Pancreas (tissue), 10 donors: ENCODE results near the gene RERE. TPM values are rescaled to one million over a fixed set of nuclear protein-coding genes. Genes with fewer than 3 reads are reported as not detected.

Experiments
- ATAC-seq, 4 donors: fragments of 200-7000 bp; cut with Tn5 transposase; one replicate each; pipeline versions ENCODE4 v1.8.0 to v1.9.1; 2020; ENCODE audit warnings: mild to moderate bottlenecking in 4 of 4, moderate library complexity in 4 of 4
- DNase-seq, 6 donors: peaks; one replicate each; pipeline ENCODE4 v3.0.0-alpha.2; 2020
- FAIRE-seq: peaks from 2 replicates; lab custom pipeline; 2012; peaks lifted over from hg19 to GRCh38; lab: Jason Lieb, UNC
- H3K27ac ChIP-seq, 4 donors: fragments of 200-600 bp; sonication (generic); 1 replicate in 3 of 4; 2 replicates in 1 of 4; pipeline versions ENCODE4 v1.5.0 to v1.8.0; 2020
- H3K27me3 ChIP-seq, 4 donors: fragments of 200-600 bp; one replicate each; pipeline ENCODE4 v1.8.0; 2021
- H3K36me3 ChIP-seq, 3 donors: fragments of 200-600 bp; sonication (generic) in 1 of 3; one replicate each; pipeline versions ENCODE4 v1.5.0 to v1.8.0; 2020 to 2021
- H3K4me1 ChIP-seq, 3 donors: fragments of 200-600 bp; one replicate each; pipeline ENCODE4 v1.8.0; 2021
- H3K4me3 ChIP-seq, 4 donors: fragments of 200-600 bp; sonication (generic) in 2 of 4; one replicate each; pipeline versions ENCODE4 v1.5.0 to v1.8.0; 2020 to 2021
- H3K9me3 ChIP-seq, 4 donors: fragments of 200-600 bp; one replicate each; pipeline ENCODE4 v1.8.0; 2021
- CTCF ChIP-seq, 4 donors: fragments of 200-600 bp; sonication (generic) in 3 of 4; IDR thresholded peaks; one replicate each; pipeline versions ENCODE4 v1.5.0 to v1.8.0; 2021; ENCODE audit warnings: antibody characterized with exemption in 4 of 4
- WGBS, 2 donors: extraction: QIAGEN DNeasy Blood & Tissue Kit; methylation state at CpG; one replicate each; pipeline ENCODE4 v1.1.7; 2013; 5-methylcytosine and 5-hydroxymethylcytosine counted together
- intact Hi-C, 3 donors: fragments of 100-400 bp; cut with DNase I; formaldehyde crosslinking; loops; one replicate each; pipeline versions ENCODE4 v1.11.1 to v1.14.2; 2022
- polyA plus RNA-seq, 2 donors: library from polyadenylated mRNA; stranded (reverse); fragments of 200-250 nt; gene quantifications; one replicate each; pipeline ENCODE4 v1.2.3, GENCODE V29; 2013
- total RNA-seq, 6 donors: library from RNA; stranded (reverse); fragmentation: NEBNext Ultra II Directional in 4 of 6; extraction: Animal tissue kit (Norgen Biotek cat#: 25700) in 4 of 6; gene quantifications; one replicate each; pipeline versions ENCODE4 v1.2.1 to v1.2.4, GENCODE V29; 2021 to 2023
- donor health status: healthy with polysubstance abuse.
- donor health status: DM: no; HTN: no; CAD: no; lungs with moderate emphysema.
- donor health status: DM: no; HTN: no; CAD: no.
- donor health status: control.
- donor health status: control.
- donor health status: Bipolar disorder and iron deficiency.
- donor health status: DM: yes; HTN: yes; CAD: no.
- donor health status: DM: no; HTN: no; CAD: no.
- donor health status: DM: no; HTN: no; CAD: no.
- donor health status: DM: yes; HTN: yes; CAD: no.

The RERE gene
- total and polyA plus RNA-seq, 8 donors = 27.0 to 76.7 (median 50.7) TPM

GRCh38 chr1:8365661-8366362 lies 451.6 kb downstream of the RERE start:
- Histone ChIP-seq H3K27me3 (no peaks in the 10 kb centered on the region), H3K9me3 (no peaks in the 10 kb centered on the region), H3K27ac (no peak overlapping the region), H3K4me3 (no peak overlapping the region), H3K36me3 (peaks cover 4 to 37% (median 13%) of the 10 kb centered on the region in 3 donors), H3K4me1 (peaks cover 16 to 17% (median 17%) of the 10 kb centered on the region in 3 donors)
- no peak for ATAC-seq
- FAIRE-seq = no peak
- 91 to 94% methylated on average over 24 of the region's 24 CpGs for WGBS, 2 donors
- no peak for DNase-seq
- no peak for TF ChIP-seq CTCF (IDR thresholded peaks at IDR 0.05)
- intact Hi-C loops = loop anchor here in 1 of 3 donors (10.0 kb wide), 1 partner anchor 369 kb away; no protein-coding TSS in a partner anchor

- Histone ChIP-seq H3K27me3 (no peaks in the 10 kb centered on the region), H3K27ac (no peak overlapping the region), H3K4me3 (no peak overlapping the region), H3K9me3 (no peaks in the 10 kb centered on the region), H3K4me1 (peaks cover 8 to 10% (median 9%) of the 10 kb centered on the region in 3 donors), H3K36me3 (peaks cover 4 to 42% (median 13%) of the 10 kb centered on the region in 3 donors)
- FAIRE-seq = no peak
- WGBS, 2 donors = 86 to 89% methylated on average over 28 to 29 of the region's 29 CpGs
- ATAC-seq = no peak
- TF ChIP-seq CTCF (IDR thresholded peaks at IDR 0.05) = no peak
- intact Hi-C loops = loop anchor here in 1 of 3 donors (10.0 kb wide), 1 partner anchor 370 kb away; no protein-coding TSS in a partner anchor
- DNase-seq = no peak
These were observed 452.7 kb downstream of the RERE start for GRCh38 chr1:8364528-8365442.

GRCh38 chr1:8363767-8364301 lies 453.6 kb downstream of the RERE start:
- 84 to 85% methylated on average over 18 of the region's 18 CpGs for WGBS, 2 donors

More at GRCh38 chr1:8363767-8364301, 453.6 kb downstream of the RERE start:
- H3K36me3 ChIP-seq = peaks cover 4 to 51% (median 17%) of the 10 kb centered on the region in 3 donors
- H3K4me3 ChIP-seq = no peak overlapping the region
- no peaks in the 10 kb centered on the region for H3K27me3 ChIP-seq
- no peaks in the 10 kb centered on the region for H3K9me3 ChIP-seq
- intact Hi-C loops = loop anchor here in 1 of 3 donors (10.0 kb wide), 1 partner anchor 371 kb away; no protein-coding TSS in a partner anchor
- DNase-seq = no peak
- H3K27ac ChIP-seq = no peak overlapping the region
- FAIRE-seq = no peak
- peaks cover 8 to 10% (median 9%) of the 10 kb centered on the region in 3 donors for H3K4me1 ChIP-seq
- TF ChIP-seq CTCF (IDR thresholded peaks at IDR 0.05) = no peak
- no peak for ATAC-seq
